Caco-2 (cell line): Measurements from ENCODE around the gene CCDC102B. TPM values are rescaled to one million over a fixed set of nuclear protein-coding genes. Genes with fewer than 3 reads are reported as not detected.

Source experiments
- BruUV-seq: library from RNA; stranded (reverse); fragments of 400-500 nt; replicated peaks from 2 replicates; lab custom pipeline; 2021; lab: Mats Ljungman, UMichigan
- CTCF ChIA-PET: fragments of 300-600 bp; sonication (Branson Sonifier 250); formaldehyde crosslinking; loops from one replicate; lab custom pipeline; 2022; ENCODE audit warnings: antibody characterized with exemption; lab: Charles Lee
- POLR2A ChIA-PET: fragments of 300-600 bp; sonication (Branson Sonifier 250); formaldehyde crosslinking; loops from one replicate; lab custom pipeline; 2022; ENCODE audit warnings: antibody characterized with exemption; lab: Charles Lee
- DNase-seq, 2 experiments: peaks; one replicate each; pipeline versions ENCODE4 v3.0.0 to v3.0.0-alpha.2; 2020 to 2022
- H3K27me3 ChIP-seq: replicated peaks from 2 replicates; pipeline ENCODE4 v1.6.0; 2011; ENCODE audit warnings: low read length; ENCODE audit not compliant: control insufficient read depth, insufficient read depth
- H3K36me3 ChIP-seq: 2 replicates; pipeline ENCODE4 v1.5.1; 2011; ENCODE audit warnings: low read length; ENCODE audit not compliant: control insufficient read depth, insufficient read depth
- H3K4me1 ChIP-seq: fragments of 250-450 bp; sonication (Bioruptor Pico); 2 replicates; pipeline ENCODE4 v1.5.1; 2020; ENCODE audit warnings: mild to moderate bottlenecking
- H3K4me3 ChIP-seq: 2 replicates; pipeline ENCODE4 v1.5.1; 2011; ENCODE audit warnings: low read depth, mild to moderate bottlenecking, control low read depth, low read length
- H3K9me3 ChIP-seq: fragments of 250-450 bp; sonication (Bioruptor Pico); 2 replicates; pipeline ENCODE4 v1.5.1; 2020; ENCODE audit warnings: mild to moderate bottlenecking, moderate library complexity
- H3K27ac Mint-ChIP-seq: one replicate; pipeline ENCODE4 v1.8.0; 2022; ENCODE audit warnings: mixed read lengths; ENCODE audit not compliant: unreplicated experiment
- H3K27me3 Mint-ChIP-seq: one replicate; pipeline ENCODE4 v1.8.0; 2022; ENCODE audit warnings: mixed read lengths; ENCODE audit not compliant: insufficient read depth, unreplicated experiment
- H3K36me3 Mint-ChIP-seq: one replicate; pipeline ENCODE4 v1.8.0; 2022; ENCODE audit warnings: mild to moderate bottlenecking, mixed read lengths; ENCODE audit not compliant: insufficient read depth, unreplicated experiment
- H3K4me1 Mint-ChIP-seq: one replicate; pipeline ENCODE4 v1.8.0; 2022; ENCODE audit warnings: low read depth, mixed read lengths; ENCODE audit not compliant: unreplicated experiment
- H3K4me3 Mint-ChIP-seq: one replicate; pipeline ENCODE4 v1.8.0; 2022; ENCODE audit warnings: mild to moderate bottlenecking, moderate library complexity, mixed read lengths; ENCODE audit not compliant: unreplicated experiment
- H3K9me3 Mint-ChIP-seq: one replicate; pipeline ENCODE4 v1.8.0; 2022; ENCODE audit warnings: mixed read lengths; ENCODE audit not compliant: unreplicated experiment
- CTCF ChIP-seq, 2 experiments: fragments of 200-600 bp in 1 of 2; IDR thresholded peaks; 1 replicate in 1 of 2; 2 replicates in 1 of 2; pipeline versions ENCODE4 v1.5.1 to v1.8.0; 2011 to 2022; ENCODE audit warnings: antibody characterized with exemption in 1 of 2, control low read depth in 1 of 2, inconsistent platforms in 1 of 2, low read depth in 1 of 2, low read length in 1 of 2, mild to moderate bottlenecking in 1 of 2, moderate library complexity in 1 of 2; ENCODE audit not compliant: insufficient read depth in 1 of 2, severe bottlenecking in 1 of 2, unreplicated experiment in 1 of 2
- intact Hi-C: fragments of 100-400 bp; cut with micrococcal nuclease; formaldehyde crosslinking; loops from one replicate; pipeline ENCODE4 v1.10.0; 2022; ENCODE audit not compliant: unreplicated experiment
- total RNA-seq: library from RNA; stranded (reverse); gene quantifications from 2 replicates; pipeline ENCODE4 v1.2.3, GENCODE V29; 2022

The CCDC102B gene
- total RNA-seq, 1 experiment from 2014 or later: 1.1 TPM

- POLR2A ChIA-PET: no interaction called here
Measured at GRCh38 chr18:68918216-68918615, 120.3 kb downstream of the CCDC102B start.

GRCh38 chr18:68919900-68920299 lies 122.0 kb downstream of the CCDC102B start:
- DNase-seq: no peak
- no peaks in the 10 kb centered on the region for H3K27me3 Mint-ChIP-seq

More at GRCh38 chr18:68918216-68918615, 120.3 kb downstream of the CCDC102B start:
- no peaks in the 10 kb centered on the region for H3K27me3 ChIP-seq
- peaks cover 3% of the 10 kb centered on the region for H3K27me3 Mint-ChIP-seq
- no peak overlapping the region for H3K4me3 Mint-ChIP-seq
- CTCF ChIA-PET: no interaction called here
- no peaks in the 10 kb centered on the region for H3K4me1 ChIP-seq
- no peaks in the 10 kb centered on the region for H3K4me1 Mint-ChIP-seq
- H3K36me3 Mint-ChIP-seq: no peaks in the 10 kb centered on the region
- H3K9me3 ChIP-seq: no peaks in the 10 kb centered on the region
- intact Hi-C loops: no loop called here
- H3K27ac Mint-ChIP-seq: no peak overlapping the region
- H3K4me3 ChIP-seq: no peak overlapping the region
- no peaks in the 10 kb centered on the region for H3K36me3 ChIP-seq
- TF ChIP-seq CTCF (IDR thresholded peaks at IDR 0.05; ENCODE audit: insufficient read depth in 1 of 2, low read depth in 1 of 2, low read length in 1 of 2, severe bottlenecking in 1 of 2, unreplicated experiment in 1 of 2): no peak
- no TSS peak for BruUV-seq
- DNase-seq: no peak
- no peaks in the 10 kb centered on the region for H3K9me3 Mint-ChIP-seq

GRCh38 chr18:68922392-68922791 lies 124.5 kb downstream of the CCDC102B start:
- Mint-ChIP-seq H3K27me3 (no peaks in the 10 kb centered on the region), H3K27ac (no peak overlapping the region), H3K4me1 (no peaks in the 10 kb centered on the region), H3K4me3 (no peak overlapping the region), H3K36me3 (no peaks in the 10 kb centered on the region), H3K9me3 (no peaks in the 10 kb centered on the region)
- Histone ChIP-seq H3K4me1 (no peaks in the 10 kb centered on the region), H3K9me3 (no peaks in the 10 kb centered on the region), H3K4me3 (no peak overlapping the region), H3K27me3 (no peaks in the 10 kb centered on the region), H3K36me3 (no peaks in the 10 kb centered on the region)
- ChIA-PET POLR2A (no interaction called here), CTCF (no interaction called here)
- intact Hi-C loops: loop anchor here (10.0 kb wide), 2 partner anchors 82 to 562 kb away; no protein-coding TSS in a partner anchor
- no peak for DNase-seq
- BruUV-seq: no TSS peak
- no peak for TF ChIP-seq CTCF (IDR thresholded peaks at IDR 0.05; ENCODE audit: insufficient read depth in 1 of 2, low read depth in 1 of 2, low read length in 1 of 2, severe bottlenecking in 1 of 2, unreplicated experiment in 1 of 2)

More at GRCh38 chr18:68919900-68920299, 122.0 kb downstream of the CCDC102B start:
- no peak for TF ChIP-seq CTCF (IDR thresholded peaks at IDR 0.05; ENCODE audit: insufficient read depth in 1 of 2, low read depth in 1 of 2, low read length in 1 of 2, severe bottlenecking in 1 of 2, unreplicated experiment in 1 of 2)
- Histone ChIP-seq H3K36me3 (no peaks in the 10 kb centered on the region), H3K4me3 (no peak overlapping the region), H3K27me3 (no peaks in the 10 kb centered on the region), H3K4me1 (no peaks in the 10 kb centered on the region), H3K9me3 (no peaks in the 10 kb centered on the region)
- Mint-ChIP-seq H3K4me3 (no peak overlapping the region), H3K9me3 (no peaks in the 10 kb centered on the region), H3K36me3 (no peaks in the 10 kb centered on the region), H3K27ac (no peak overlapping the region), H3K4me1 (no peaks in the 10 kb centered on the region)
- ChIA-PET CTCF (no interaction called here), POLR2A (no interaction called here)
- intact Hi-C loops: loop anchor here (10.0 kb wide), 2 partner anchors 85 to 565 kb away; no protein-coding TSS in a partner anchor
- BruUV-seq: no TSS peak
